ENCODE data around the gene TRAF4.
A peak's percentile ranks its signal among the peaks of the same experiment; 100 is the strongest.
"Not testable (repeated sequence)": the region's sequence is repeated elsewhere in the genome, so short reads cannot be mapped to it uniquely, and the experiment has no call there.

TRAF4 gene

DNA sequence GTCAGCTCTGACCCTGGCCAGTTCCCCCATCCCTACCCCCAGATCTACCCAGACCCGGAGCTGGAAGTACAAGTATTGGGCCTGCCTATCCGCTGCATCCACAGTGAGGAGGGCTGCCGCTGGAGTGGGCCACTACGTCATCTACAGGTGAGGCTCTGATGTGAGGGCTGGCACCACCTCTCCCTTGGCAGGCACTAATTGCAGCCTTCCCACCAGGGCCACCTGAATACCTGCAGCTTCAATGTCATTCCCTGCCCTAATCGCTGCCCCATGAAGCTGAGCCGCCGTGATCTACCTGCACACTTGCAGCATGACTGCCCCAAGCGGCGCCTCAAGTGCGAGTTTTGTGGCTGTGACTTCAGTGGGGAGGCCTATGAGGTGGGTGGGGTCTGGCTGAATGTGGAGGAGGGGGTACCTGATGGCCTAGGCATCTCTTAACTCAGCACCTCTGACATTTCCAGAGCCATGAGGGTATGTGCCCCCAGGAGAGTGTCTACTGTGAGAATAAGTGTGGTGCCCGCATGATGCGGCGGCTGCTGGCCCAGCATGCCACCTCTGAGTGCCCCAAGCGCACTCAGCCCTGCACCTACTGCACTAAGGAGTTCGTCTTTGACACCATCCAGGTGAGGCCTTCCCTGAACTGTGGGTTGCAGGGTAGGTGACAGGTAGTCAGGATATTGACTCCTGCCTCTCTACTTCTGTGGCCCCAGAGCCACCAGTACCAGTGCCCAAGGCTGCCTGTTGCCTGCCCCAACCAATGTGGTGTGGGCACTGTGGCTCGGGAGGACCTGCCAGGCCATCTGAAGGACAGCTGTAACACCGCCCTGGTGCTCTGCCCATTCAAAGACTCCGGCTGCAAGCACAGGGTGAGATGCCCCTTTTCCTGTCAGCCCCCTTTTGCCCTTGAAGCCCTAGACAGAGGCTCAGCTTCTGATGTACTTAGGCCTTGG, 4.3 kb downstream of the TRAF4 start:
- no peak for DNase-seq (ENCODE audit: low read depth in 2 of 2)

DNA sequence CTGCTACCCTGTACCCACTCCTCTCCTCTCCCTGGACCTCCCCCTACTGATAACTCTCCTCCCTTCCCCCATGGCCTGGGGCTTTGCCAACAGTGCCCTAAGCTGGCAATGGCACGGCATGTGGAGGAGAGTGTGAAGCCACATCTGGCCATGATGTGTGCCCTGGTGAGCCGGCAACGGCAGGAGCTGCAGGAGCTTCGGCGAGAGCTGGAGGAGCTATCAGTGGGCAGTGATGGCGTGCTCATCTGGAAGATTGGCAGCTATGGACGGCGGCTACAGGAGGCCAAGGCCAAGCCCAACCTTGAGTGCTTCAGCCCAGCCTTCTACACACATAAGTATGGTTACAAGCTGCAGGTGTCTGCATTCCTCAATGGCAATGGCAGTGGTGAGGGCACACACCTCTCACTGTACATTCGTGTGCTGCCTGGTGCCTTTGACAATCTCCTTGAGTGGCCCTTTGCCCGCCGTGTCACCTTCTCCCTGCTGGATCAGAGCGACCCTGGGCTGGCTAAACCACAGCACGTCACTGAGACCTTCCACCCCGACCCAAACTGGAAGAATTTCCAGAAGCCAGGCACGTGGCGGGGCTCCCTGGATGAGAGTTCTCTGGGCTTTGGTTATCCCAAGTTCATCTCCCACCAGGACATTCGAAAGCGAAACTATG, 5.2 kb downstream of the TRAF4 start:
- no peak for DNase-seq (ENCODE audit: low read depth in 2 of 2)

DNA sequence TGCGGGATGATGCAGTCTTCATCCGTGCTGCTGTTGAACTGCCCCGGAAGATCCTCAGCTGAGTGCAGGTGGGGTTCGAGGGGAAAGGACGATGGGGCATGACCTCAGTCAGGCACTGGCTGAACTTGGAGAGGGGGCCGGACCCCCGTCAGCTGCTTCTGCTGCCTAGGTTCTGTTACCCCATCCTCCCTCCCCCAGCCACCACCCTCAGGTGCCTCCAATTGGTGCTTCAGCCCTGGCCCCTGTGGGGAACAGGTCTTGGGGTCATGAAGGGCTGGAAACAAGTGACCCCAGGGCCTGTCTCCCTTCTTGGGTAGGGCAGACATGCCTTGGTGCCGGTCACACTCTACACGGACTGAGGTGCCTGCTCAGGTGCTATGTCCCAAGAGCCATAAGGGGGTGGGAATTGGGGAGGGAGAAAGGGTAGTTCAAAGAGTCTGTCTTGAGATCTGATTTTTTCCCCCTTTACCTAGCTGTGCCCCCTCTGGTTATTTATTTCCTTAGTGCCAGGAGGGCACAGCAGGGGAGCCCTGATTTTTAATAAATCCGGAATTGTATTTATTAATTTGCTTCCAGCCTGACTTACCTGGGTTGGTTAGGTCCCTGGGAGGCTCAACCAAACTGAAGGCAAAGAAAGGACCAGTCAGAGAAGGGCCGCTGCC, 5.8 kb downstream of the TRAF4 start:
- no peak for DNase-seq (ENCODE audit: low read depth in 2 of 2)

DNA sequence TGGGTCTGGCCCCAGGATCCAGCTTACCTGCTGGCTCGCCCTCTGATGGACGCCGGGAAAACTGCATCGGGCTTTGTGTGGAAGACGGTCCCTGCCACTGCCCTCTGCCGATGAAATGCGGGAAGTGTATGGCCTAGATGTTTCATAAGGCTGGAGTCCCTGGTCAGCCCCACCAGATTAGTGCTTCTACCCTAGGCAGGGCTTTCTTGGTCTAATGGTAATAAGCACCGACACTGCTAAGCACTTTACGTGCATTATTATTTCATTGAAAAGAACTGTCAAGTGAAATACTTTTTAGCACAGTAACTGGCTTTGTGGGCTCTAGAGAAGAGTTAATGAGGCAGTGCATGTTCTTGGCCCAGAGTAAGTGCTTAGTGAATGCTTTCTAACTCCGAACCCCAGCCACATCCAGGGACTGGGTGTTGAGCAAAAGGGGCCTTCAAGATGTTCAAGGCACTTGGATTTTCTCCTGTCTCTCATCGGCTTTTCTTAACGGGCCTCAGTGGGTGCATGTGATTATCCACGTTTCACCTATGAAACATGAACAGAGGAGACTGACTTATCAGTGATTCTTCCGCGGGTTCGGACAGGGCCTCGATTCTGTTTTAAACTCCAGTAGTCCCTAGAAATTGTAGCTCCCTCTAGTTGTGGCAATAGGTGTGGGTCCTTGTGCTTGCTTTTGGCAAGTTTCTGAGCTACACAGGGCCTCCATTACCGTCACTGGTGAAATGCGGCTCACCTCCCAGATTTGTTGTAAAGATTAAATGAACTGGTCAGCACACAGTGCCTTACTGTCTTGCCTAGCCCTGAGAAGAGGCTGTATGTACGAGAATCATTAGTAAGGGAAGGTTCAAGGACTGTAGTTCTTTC, 6.6 kb downstream of the TRAF4 start:
- DNase-seq (ENCODE audit: low read depth in 2 of 2): peak; percentile 80 to 92

DNA sequence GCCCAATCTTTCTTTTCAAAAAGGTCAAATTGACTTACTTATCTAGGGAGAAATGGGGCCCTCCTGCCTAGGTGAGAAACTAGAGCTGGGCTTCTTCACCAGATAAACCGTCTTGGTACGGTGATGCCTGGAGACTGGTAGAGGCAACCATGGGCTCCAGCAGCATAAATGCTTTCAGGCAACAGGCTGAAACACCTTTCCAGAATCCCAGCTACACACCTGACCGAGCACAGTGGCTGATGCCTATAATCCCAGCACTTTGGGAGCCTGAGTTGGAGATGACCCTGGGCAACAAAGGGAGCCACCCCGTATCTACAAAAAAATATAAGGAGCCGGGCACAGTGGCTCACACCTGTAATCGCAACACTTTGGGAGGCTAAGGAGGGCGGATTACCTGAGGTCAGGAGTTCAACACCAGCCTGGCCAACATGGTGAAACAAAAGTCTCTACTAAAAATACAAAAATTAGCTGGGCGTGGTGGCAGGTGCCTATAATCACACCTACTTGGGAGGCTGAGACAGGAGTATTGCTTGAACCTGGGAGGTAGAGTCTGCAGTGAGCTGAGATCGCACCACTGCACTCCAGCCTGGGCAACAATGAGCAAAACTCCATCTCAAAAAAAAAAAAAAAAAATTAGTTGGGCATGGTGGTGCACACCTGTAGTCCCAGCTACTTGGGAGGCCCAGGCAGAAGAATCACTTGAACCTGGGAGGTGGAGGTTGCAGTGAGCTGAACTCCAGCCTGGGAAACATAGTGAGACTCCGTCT, 8.0 kb downstream of the TRAF4 start:
- no peak for DNase-seq (ENCODE audit: low read depth in 2 of 2)

DNA sequence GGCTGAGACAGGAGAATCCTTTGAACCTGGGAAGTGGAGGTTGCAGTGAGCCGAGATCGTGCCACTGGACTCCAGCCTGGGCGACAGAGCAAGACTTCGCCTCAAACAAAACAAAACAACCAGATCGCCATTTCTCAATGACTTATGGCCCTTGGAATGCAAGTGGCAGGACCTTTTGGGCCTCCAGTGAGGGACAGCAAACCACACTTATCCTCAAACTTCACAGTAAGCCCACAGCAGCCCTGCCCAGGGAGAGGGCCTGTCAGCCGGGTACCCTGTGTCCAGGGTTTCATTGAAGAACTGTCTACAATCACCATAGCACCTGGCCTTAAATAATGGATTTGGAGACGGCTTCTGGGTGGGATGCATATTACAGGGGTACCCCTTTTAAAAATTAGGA, 11.7 kb downstream of the TRAF4 start:
- no peak for DNase-seq (ENCODE audit: low read depth in 2 of 2)

DNA sequence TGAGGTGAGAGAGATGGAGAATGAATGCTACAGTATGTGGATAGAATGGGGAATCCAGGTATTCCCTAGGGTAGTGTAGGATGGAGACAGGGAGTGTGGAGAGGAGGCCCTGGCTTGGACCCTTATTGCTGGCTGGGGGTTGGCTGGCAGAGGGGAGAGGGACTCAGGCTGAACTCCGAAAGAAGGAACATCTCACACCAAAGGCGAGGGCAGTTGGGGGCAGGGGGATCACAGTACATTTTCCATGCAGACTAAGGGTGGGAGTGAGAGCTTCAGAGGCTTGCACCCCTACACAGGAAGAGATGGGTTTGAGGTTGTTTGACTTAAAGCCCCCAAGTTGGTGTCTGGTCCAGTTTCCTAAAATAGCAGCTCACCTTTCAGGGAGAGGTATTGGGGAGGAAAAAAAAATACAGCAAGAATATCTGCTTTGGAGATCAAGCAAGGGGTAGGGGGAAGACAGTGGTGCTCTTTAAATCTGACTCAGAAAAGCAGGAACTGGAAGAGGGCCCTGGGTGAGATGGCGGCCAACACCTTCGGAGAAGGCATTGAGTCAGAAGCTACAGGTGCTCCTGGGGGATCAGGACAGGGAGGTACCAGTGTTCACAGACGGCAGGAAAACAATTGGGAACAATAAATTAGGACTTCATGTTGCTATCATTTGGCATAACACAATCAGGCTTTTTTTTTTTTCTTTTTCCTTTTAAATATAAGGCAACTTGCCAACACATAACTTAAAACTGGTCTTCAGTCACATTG, 12.4 kb downstream of the TRAF4 start:
- DNase-seq (ENCODE audit: low read depth in 2 of 2): no peak

DNA sequence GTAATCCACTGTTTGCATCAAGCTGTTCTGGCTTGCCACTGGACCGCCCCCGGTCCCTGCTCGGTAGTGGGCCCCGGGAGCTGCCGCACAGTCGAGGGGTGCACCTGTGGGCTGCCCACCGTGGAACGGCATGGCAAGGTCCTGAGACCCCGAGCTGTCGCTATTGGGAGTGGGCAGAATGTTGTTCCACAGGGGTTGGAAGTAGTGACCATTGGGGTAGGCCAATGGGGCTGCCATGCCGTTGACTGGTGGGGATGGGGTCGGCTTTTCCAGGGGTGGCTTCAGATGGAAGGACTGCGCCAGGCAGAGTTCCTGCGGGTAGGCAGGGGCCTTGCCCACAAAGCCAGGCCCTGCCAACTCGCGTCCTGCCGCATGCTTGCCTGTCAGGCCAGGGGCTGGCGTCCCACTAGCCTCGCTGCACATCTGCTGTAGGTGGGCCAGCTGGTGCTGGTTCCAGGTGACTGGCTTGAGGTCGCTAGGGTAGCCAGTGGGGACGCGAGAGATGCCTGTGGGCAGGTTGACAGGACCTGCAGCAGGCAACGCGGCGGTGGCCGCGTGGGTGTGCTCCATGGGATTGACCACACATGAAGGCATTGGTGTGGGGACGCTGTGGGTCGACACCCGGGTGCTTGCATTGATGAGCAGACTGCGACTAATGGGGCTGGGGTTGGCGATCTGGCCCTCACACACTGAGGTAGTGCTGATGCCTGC, 14.8 kb downstream of the TRAF4 start:
- no peak for DNase-seq (ENCODE audit: low read depth in 2 of 2)

DNA sequence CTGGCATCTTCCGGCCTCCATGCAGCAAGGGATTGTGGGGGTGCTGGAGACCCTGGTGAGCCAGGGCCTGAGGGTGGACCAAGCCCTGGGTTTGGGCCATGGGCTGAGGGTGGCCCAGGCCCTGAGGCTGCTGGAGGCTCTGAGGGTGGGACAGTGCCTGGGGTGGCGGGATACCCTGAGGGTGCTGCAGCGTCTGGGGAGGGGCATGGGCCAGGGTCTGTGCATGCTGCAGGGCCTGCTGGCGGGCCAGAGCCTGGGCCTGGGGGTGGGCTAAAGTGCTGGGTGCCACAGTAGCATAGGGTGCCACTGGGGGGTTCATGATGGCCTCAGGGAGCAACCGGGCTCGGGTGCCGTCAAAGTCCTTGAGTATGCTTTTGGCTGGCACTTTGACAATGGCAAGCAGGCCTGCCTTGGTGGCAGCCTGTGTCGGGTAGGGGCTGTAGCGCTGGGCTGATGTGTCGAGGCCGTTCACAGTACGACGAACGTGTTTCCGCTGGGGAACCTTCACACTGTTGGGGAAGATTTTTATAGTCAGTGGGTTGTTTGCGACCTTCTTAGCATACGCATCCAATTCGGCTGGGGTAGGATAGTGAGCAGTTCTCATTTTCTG, 15.6 kb downstream of the TRAF4 start:
- no peak for DNase-seq (ENCODE audit: low read depth in 2 of 2)

DNA sequence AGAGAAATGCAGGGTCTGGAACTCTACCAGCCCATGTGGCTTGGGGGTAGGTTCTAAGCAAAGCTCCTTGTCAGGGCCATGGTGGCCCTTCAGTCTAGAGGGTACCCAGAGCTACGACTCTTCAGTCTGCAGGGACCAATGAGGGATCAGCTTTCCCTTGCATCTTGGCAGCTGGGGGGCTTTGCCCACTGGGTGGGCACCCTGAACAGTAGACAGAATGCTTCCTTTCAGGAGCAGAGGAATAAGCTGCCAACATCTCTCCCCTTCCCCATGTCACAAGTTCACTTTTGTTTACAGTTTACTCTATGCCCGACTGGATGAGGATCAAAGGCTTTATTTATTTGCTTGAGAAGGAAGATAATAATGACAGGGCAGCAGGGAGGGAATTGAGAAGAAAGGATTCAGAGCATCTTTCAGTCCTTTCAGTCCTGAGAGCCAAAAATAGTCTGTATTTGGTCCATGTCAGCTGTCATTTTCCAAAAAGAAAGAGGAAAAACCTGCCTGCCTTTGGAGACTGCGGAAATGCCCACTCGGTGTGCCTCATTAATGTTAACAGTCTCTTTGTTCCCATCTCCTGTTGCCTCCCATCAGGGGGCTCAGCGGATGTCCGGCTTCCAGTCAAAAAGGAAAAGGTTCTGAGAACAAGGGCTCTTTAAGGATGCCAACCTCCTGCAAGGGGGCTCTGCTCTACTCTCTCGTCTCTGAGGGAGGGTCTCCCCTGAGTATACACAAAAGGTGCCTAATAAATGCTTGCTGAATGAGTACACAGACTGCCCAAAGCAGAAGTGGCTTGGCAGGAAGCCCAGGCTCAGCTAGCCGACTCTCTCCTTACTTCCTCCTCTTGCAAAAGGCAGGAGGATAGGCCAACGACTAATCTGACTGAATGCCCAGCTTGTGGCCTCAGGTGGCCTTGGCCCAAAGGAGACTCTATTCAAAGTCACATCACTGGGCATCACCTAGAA, 17.1 kb downstream of the TRAF4 start:
- DNase-seq (ENCODE audit: low read depth in 2 of 2): no peak

DNA sequence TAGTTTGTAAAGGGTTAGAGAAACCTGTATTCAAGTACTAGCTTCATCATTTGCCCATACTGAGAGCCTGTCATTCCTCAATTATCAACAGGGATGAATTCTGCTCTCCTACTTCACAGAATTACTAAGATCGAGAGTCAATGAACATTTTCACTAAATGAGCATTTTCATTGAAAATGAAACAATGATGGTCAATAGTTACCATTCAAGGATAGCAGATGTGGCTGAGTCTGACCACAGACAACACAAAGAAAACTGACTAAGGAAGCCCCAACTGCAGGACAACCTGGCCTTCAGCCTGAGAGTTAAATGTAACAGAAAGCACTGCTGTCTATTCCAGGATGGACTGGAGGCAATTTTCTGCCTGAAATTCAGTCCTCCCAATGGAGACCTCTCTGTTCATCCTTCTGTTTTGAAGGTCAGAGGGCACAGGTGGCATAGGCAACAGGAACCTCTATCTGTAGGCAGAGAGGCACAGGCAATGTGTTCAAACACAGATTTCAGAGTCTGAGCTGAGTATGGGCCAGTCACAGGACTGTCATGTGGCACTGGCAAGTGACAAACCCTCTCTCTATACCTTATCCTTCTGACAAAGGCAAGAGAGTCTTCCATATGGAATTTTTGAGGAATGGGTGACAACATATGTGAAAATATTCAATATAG, 19.5 kb downstream of the TRAF4 start:
- no peak for DNase-seq (ENCODE audit: low read depth in 2 of 2)

DNA sequence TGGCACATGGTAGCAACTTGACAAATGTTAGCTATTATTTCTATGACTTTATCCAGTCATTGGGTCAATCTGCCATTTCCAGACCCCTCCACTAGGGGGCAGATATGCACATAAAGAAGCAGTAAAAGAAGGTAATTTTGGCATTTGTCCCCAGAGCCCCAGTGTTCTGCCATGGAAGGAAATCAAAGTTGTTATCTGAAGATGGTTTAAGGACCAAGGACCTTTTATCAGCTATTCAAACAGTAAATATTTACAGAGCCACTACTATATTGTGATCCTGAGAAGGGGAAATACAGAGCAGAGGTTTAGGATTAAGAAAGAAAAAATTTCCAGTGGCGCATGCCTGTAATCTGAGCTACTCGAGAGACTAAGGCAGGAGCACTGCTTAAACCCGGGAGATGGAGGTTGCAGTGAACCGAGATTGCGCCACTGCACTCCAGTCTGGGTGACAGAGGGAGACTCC, 20.0 kb downstream of the TRAF4 start:
- DNase-seq (ENCODE audit: low read depth in 2 of 2): peak; percentile 74 to 77

DNA sequence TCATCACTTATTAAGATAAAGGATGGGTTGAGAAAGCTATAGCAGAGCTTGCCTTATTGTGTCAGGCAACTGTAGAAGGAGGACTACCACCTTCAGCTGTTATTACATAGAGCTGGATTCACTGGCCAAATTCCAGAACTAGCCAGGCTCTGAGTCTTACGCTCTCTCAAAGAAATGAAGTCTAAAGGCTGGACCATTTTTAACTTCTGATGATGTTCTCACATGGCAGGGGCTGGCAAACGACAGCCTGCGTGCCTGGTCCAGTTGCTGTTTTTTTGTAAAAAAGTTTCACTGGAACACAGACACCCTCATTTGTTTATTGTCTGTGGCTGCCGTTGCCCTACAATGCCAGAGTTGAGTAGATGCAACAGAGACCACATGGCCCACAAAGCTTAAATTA, 21.2 kb downstream of the TRAF4 start:
- DNase-seq (ENCODE audit: low read depth in 2 of 2): no peak

DNA sequence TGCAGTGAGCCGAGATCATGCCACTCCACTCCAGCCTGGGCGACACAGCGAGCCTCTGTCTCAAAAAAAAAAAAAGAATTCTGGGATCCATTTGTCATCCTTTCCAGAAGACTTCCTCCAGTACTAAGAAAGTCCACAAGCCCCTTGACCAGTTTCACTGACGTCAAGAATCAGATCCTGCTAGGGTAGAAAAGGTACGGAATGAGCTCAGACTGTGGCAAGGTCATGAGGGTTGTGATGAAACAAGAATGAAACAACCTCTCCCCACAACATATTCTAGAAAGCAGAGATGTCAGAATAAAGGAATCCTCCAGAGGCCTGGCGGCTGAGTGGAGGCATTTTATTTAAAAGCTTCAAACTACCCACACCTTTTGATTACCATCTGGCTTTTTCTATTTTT, 29.9 kb downstream of the TRAF4 start:
- DNase-seq (ENCODE audit: low read depth in 2 of 2): no peak

DNA sequence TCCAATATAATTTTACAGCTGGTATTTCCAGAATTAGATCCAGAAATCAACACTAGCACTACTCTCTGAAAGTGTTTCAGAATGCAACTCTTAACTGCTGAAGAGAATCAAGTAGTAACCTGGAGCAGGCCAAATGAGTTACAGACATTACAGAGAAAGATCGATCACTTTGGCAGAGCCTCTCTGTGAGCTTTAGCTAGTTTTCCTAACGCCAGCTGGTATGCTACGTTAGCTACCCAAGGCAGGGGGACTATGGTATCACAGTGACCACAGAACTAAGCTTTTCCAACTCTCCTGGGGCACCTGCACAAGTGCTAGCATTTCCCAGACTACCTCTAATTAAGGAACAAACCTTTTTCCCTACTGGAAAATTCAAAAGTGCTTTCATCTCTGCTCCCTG, 30.4 kb downstream of the TRAF4 start:
- no peak for DNase-seq (ENCODE audit: low read depth in 2 of 2)

DNA sequence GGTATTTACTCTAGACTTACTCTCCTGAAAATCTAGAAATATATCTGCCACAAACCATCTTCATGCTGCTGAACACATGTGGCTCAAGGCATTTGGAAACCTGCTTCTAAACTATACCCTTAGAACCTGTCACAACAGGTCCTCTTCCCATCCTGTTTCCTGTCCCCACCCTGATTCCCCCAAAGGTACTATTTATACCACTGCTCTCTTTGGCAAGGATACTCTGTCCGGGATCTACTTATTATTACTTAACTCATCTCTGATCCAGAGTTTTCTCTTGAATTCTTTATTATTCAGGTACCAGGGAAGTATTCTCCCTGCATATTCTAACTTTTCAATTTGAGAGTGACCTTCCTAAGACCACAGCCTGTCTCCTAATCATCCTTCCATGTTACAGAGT, 33.4 kb downstream of the TRAF4 start:
- DNase-seq (ENCODE audit: low read depth in 2 of 2): no peak

DNA sequence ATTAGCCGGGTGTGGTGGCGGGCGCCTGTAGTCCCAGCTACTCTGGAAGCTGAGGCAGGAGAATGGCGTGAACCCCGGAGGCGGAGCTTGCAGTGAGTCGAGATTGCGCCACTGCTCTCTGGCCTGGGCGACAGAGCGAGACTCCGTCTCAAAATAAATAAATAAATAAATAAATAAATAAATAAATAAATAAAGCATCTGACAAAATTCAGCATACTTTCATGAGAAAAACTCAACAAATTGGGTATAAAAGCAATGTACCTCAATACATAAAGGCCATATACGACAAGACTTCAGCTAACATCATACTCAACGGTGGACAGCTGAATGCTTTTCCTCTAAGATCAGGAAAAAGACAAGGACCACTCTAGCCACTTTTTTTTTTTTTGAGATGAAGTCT, 35.8 kb downstream of the TRAF4 start:
- DNase-seq (ENCODE audit: low read depth in 2 of 2): not testable (repeated sequence)

Data from activated CD4-positive, alpha-beta T cell treated with anti-CD3 and anti-CD28 coated beads for 24 hours (primary cell).